ENCODE measurements around the gene DPYSL4. TPM values are rescaled to one million over a fixed set of nuclear protein-coding genes. Genes with fewer than 3 reads are reported as not detected.

The DPYSL4 gene
- total RNA-seq, 1 experiment from 2014 or later, result 26.3 TPM

- Histone ChIP-seq H4K20me1 (ENCODE audit: control insufficient read depth, insufficient read depth, insufficient read length) (no peaks in the 10 kb centered on the region), H3K14ac (ENCODE audit: insufficient read depth, low read length) (no peak overlapping the region), H3K79me2 (ENCODE audit: insufficient read depth, low read length) (no peaks in the 10 kb centered on the region), H2BK120ac (ENCODE audit: low read depth, low read length, poor library complexity, severe bottlenecking) (no peak overlapping the region), H4K5ac (ENCODE audit: insufficient read length, low read depth, low read length) (no peak overlapping the region), H2AFZ (ENCODE audit: low read length) (no peak overlapping the region), H3K9ac (ENCODE audit: extremely low read depth, insufficient read length, low read length) (no peak overlapping the region), H2BK15ac (ENCODE audit: low read depth, low read length) (no peak overlapping the region), H3T11ph (ENCODE audit: low read length) (no peak overlapping the region), H3K27ac (ENCODE audit: insufficient read length, low read depth, low read length) (no peak overlapping the region), H3K23me2 (ENCODE audit: insufficient read length, low read depth, low read length, poor library complexity, severe bottlenecking) (no peaks in the 10 kb centered on the region), H2AK5ac (ENCODE audit: insufficient read length, low read length) (no peak overlapping the region), H3K18ac (ENCODE audit: insufficient read length, low read depth, low read length) (no peak overlapping the region), H2BK20ac (ENCODE audit: low read depth, low read length, poor library complexity, severe bottlenecking) (no peak overlapping the region), H3K9me3 (ENCODE audit: control insufficient read depth, low read depth, low read length) (no peaks in the 10 kb centered on the region), H3K27me3 (ENCODE audit: insufficient read depth, low read length) (no peaks in the 10 kb centered on the region), H3K4me1 (ENCODE audit: insufficient read depth, low read length) (no peaks in the 10 kb centered on the region), H3K56ac (ENCODE audit: insufficient read length, low read depth, low read length) (no peak overlapping the region), H3K79me1 (ENCODE audit: insufficient read depth, low read depth, low read length, poor library complexity, severe bottlenecking) (no peaks in the 10 kb centered on the region), H3K4ac (ENCODE audit: low read depth, low read length) (no peak overlapping the region), H2BK5ac (ENCODE audit: insufficient read length, low read length) (no peak overlapping the region), H3K4me2 (ENCODE audit: insufficient read depth, insufficient read length, low read length) (no peak overlapping the region), H3K23ac (ENCODE audit: insufficient read length, low read depth, low read length) (no peak overlapping the region), H2BK12ac (ENCODE audit: insufficient read length, low read depth, low read length) (no peak overlapping the region), H4K8ac (replicated peaks; ENCODE audit: insufficient read length, low read depth, low read length) (no peak overlapping the region), H4K91ac (ENCODE audit: insufficient read length, low read depth, low read length) (no peak overlapping the region)
- Mint-ChIP-seq H3K27me3 (ENCODE audit: low read depth) (no peaks in the 10 kb centered on the region), H3K9me3 (peaks cover 0 to 4% of the 10 kb centered on the region in 2 experiments; a peak in 4 of 5 replicates), H3K4me3 (no peak overlapping the region), H3K36me3 (ENCODE audit: insufficient read depth in 1 of 3, low read depth in 3 of 3) (no peaks in the 10 kb centered on the region; a peak in 1 of 7 replicates), H3K27ac (no peak overlapping the region), H3K4me1 (peaks cover 0 to 2% of the 10 kb centered on the region in 2 experiments; a peak in 1 of 4 replicates)
- no CpG with 5 or more reads among the region's 7 CpGs for WGBS (ENCODE audit: extremely low coverage, insufficient read length, low lambda C conversion rate)
- no peak for TF ChIP-seq CTCF (conservative IDR thresholded peaks at IDR 0.05)
- DNase-seq, result no peak
These were observed 32.3 kb upstream of the DPYSL4 start for GRCh38 chr10:132154440-132154839.

Measured in H9 (cell line).